Ovary (tissue), 9 donors: ENCODE data around the gene TMPRSS3. TPM values are rescaled to one million over a fixed set of nuclear protein-coding genes. Genes with fewer than 3 reads are reported as not detected.

Experiments used
- DNase-seq, 5 donors: peaks; one replicate each; pipeline ENCODE4 v3.0.0-alpha.2; 2019 to 2020
- H3K27ac ChIP-seq, 2 donors: fragments of 200-600 bp; one replicate each; pipeline versions ENCODE4 v1.5.1 to v1.8.0; 2019 to 2022
- H3K27me3 ChIP-seq: fragments of 200-600 bp; one replicate; pipeline ENCODE4 v1.8.0; 2022
- H3K36me3 ChIP-seq: fragments of 200-600 bp; sonication (generic); one replicate; pipeline ENCODE4 v1.5.1; 2019
- H3K4me1 ChIP-seq: one replicate; pipeline ENCODE4 v1.8.1; 2013; ENCODE audit warnings: mild to moderate bottlenecking, moderate library complexity; ENCODE audit not compliant: insufficient read depth
- H3K4me3 ChIP-seq: fragments of 200-600 bp; sonication (generic); one replicate; pipeline ENCODE4 v1.5.1; 2017
- H3K9me3 ChIP-seq, 2 donors: fragments of 200-600 bp in 1 of 2; sonication (generic) in 1 of 2; one replicate each; pipeline versions ENCODE4 v1.5.1 to v1.8.1; 2013 to 2019; ENCODE audit warnings: mild to moderate bottlenecking in 1 of 2, moderate library complexity in 1 of 2
- CTCF ChIP-seq, 3 donors: fragments of 450-650 bp in 2 of 3; fragments of 200-600 bp in 1 of 3; IDR thresholded peaks; one replicate each; pipeline versions ENCODE4 v1.5.1 to v1.8.0; 2016 to 2022; ENCODE audit warnings: antibody characterized with exemption in 3 of 3, mild to moderate bottlenecking in 1 of 3
- EP300 ChIP-seq: sonication (generic); formaldehyde crosslinking; IDR thresholded peaks from one replicate; pipeline ENCODE4 v1.6.1; 2017; ENCODE audit warnings: antibody characterized with exemption
- POLR2A ChIP-seq: fragments of 450-650 bp; IDR thresholded peaks from one replicate; pipeline ENCODE4 v1.6.1; 2017; ENCODE audit warnings: antibody characterized with exemption, mild to moderate bottlenecking, moderate library complexity
- WGBS, 3 donors: extraction: QIAGEN DNeasy Blood & Tissue Kit in 1 of 3; methylation state at CpG; one replicate each; pipeline versions ENCODE4 v1.1.5 to v1.1.7; 2013 to 2017; 5-methylcytosine and 5-hydroxymethylcytosine counted together
- intact Hi-C, 4 donors: fragments of 100-400 bp; cut with DNase I; formaldehyde crosslinking; loops; one replicate each; pipeline versions ENCODE4 v1.11.0 to v1.15.1; 2022 to 2023
- polyA plus RNA-seq, 2 donors: library from polyadenylated mRNA; stranded (reverse); fragments of 200-250 nt in 1 of 2; fragments of 350-450 nt in 1 of 2; fragmentation: Illumina TruSeq in 1 of 2; extraction: RNeasy Lipid Tissue Mini Kit (QIAGEN cat#74804) in 1 of 2; gene quantifications; one replicate each; pipeline ENCODE4 v1.2.3, GENCODE V29; 2013 to 2014
- total RNA-seq, 7 donors: library from RNA; depleted of rRNA in 2 of 7; stranded (reverse); fragments of >200 nt in 2 of 7; fragmentation: NEBNext Ultra II Directional in 3 of 7; extraction: Animal tissue kit (Norgen Biotek cat#: 25700) in 3 of 7; gene quantifications; one replicate each; pipeline versions ENCODE4 v1.1.0 to v1.2.4, GENCODE V29; 2016 to 2023
- donor health status: DM: no; HTN: no; CAD: no; lungs with moderate emphysema.
- donor health status: DM: no; HTN: no; CAD: no.
- donor health status: Bipolar disorder and iron deficiency.
- donor health status: DM: yes; HTN: yes; CAD: no.
- donor health status: DM: no; HTN: no; CAD: no.
- donor health status: DM: yes; HTN: yes; CAD: no.

TMPRSS3 gene
- total and polyA plus RNA-seq, 9 donors: 0.07 to 28.6 (median 1.4) TPM; not detected in 2

DNA sequence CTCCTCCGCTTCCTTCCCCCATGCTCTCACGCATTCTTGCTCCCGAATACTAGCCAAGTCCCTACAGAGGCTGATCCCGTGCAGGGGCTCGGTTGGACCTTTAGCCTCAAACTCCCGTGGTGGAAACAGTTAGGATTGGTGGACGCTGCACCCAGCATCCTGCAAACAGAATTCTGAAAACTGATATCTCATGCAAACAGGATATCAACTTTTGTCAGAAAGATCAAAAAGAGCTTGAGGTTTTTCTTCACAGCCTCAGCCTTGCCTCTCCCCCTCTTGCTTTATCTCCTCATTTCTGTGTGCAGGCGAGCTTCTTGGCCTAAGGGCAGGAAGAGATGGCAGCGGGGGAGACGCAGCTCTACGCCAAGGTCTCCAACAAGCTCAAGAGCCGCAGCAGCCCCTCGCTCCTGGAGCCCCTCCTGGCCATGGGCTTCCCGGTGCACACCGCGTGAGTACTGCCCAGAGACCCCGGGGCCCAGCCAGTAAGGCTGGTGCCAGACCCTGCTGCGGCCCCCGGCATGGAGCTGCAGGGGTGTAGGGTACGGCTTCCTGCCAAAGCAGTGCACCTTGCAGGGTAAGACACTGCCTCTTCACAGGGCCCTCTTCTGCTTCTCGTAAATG, 7.9 kb upstream of the TMPRSS3 start, which contains the start of gene UBASH3A:
TSS of gene UBASH3A (plus strand) at position 292 of the 621 bp plus-strand sequence. CDS start at position 336, 44 bp downstream.
- intact Hi-C loops: no loop called here
- no peak within 1 kb of the TSS for H3K4me3 ChIP-seq
- TF ChIP-seq CTCF (IDR thresholded peaks at IDR 0.05) (no peak), EP300 (no peak), POLR2A (no peak)
- no peaks in the 10 kb centered on the region for H3K27me3 ChIP-seq
- no peak within 1 kb of the TSS for H3K27ac ChIP-seq
- WGBS, 3 donors: 31 to 41% (median 39%) methylated on average over 20 to 21 of the region's 21 CpGs
- H3K36me3 ChIP-seq: no peaks in the 10 kb centered on the region
- H3K4me1 ChIP-seq: no peaks in the 10 kb centered on the region
- H3K9me3 ChIP-seq: no peaks in the 10 kb centered on the region
- no peak for DNase-seq

DNA sequence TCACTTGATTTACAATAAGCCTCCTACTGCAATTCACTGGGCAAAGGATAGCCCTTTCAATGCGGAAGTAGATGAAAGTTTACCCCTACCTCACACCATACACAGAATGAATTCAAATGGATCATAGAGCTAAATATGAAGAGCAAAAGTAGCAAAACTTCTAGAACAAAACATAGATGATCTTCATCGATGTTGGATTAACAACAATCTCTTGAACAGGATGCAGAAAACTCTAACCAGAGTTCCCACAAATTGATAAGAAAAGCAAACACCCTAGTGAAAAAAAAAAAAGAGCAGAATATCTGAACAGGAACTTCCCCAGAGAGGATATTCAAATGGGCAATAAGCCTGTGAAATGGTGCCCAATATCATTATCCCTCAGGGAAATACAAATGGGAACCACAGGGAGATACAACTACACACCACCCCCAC, 6.0 kb upstream of the TMPRSS3 start:
- TF ChIP-seq CTCF (IDR thresholded peaks at IDR 0.05): no peak
- TF ChIP-seq EP300: no peak
- no peak for TF ChIP-seq POLR2A
- Histone ChIP-seq H3K27ac (no peak overlapping the region), H3K9me3 (no peaks in the 10 kb centered on the region), H3K36me3 (no peaks in the 10 kb centered on the region), H3K27me3 (no peaks in the 10 kb centered on the region), H3K4me1 (no peaks in the 10 kb centered on the region), H3K4me3 (no peak overlapping the region)
- intact Hi-C loops: no loop called here
- WGBS, 3 donors: 79 to 89% (median 82%) methylated on average over 2 of the region's 2 CpGs
- no peak for DNase-seq

DNA sequence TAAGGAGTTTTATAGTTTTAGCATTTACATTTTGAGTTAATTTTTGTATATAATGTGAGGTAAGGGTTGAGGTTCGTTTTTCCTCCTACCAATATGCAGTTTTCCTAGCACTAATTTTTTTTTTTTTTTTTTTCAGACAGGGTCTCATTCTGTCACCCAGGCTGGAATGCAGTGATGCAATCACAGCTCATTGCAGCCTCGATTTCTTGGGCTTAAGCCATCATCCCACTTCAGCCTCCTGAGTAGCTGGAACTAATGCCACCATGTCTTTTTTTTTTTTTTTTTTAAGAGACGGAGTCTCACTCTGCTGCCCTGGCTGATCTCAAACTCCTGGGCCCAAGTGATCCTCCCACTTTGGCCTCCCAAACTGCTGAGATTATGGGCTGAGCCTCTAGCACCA, 5.3 kb upstream of the TMPRSS3 start:
- H3K4me3 ChIP-seq: no peak overlapping the region
- no peaks in the 10 kb centered on the region for H3K27me3 ChIP-seq
- no peaks in the 10 kb centered on the region for H3K4me1 ChIP-seq
- no peaks in the 10 kb centered on the region for H3K36me3 ChIP-seq
- no peaks in the 10 kb centered on the region for H3K9me3 ChIP-seq
- WGBS, 3 donors: 56 to 71% (median 68%) methylated on average over 3 of the region's 3 CpGs
- H3K27ac ChIP-seq: no peak overlapping the region
- no peak for DNase-seq
- intact Hi-C loops: no loop called here
- TF ChIP-seq CTCF (IDR thresholded peaks at IDR 0.05) (no peak), POLR2A (no peak), EP300 (no peak)

DNA sequence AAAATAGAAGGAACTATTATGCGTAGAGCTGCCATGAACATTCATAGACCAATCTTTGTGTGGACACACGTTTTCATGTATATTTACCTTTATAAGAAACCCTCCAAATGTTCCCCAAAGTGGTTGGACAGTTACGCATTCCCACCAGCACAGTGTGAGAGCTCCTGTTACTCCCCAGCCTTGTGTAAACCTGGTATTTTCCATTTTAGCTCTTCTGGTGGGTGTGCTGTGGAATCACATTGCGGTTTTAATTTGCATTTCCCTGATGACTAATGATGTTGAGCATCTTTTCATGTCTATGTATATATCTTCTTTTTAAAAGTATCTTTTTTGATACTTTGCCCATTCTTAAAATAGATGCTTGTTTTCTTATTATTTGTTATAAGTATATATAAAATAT, 4.7 kb upstream of the TMPRSS3 start:
- 69 to 81% (median 78%) methylated on average over 4 of the region's 4 CpGs for WGBS, 3 donors

More for the DNA sequence above, 4.7 kb upstream of the TMPRSS3 start:
- no peaks in the 10 kb centered on the region for H3K36me3 ChIP-seq
- intact Hi-C loops: no loop called here
- TF ChIP-seq CTCF (IDR thresholded peaks at IDR 0.05): no peak
- no peak for TF ChIP-seq POLR2A
- TF ChIP-seq EP300: no peak
- no peak overlapping the region for H3K27ac ChIP-seq
- H3K4me1 ChIP-seq: no peaks in the 10 kb centered on the region
- H3K27me3 ChIP-seq: no peaks in the 10 kb centered on the region
- no peak for DNase-seq
- H3K4me3 ChIP-seq: no peak overlapping the region
- no peaks in the 10 kb centered on the region for H3K9me3 ChIP-seq
